MG63 (cell line): ENCODE results near the gene TAF11L5. TPM values are rescaled to one million over a fixed set of nuclear protein-coding genes. Genes with fewer than 3 reads are reported as not detected.
"Not testable (repeated sequence)": the region's sequence is repeated elsewhere in the genome, so short reads cannot be mapped to it uniquely, and the experiment has no call there.

Experiments used
- DNase-seq: peaks from one replicate; pipeline ENCODE4 v3.0.0-alpha.2; 2020
- H3K27me3 ChIP-seq: fragments of 250-450 bp; sonication (Bioruptor Pico); 2 replicates; pipeline ENCODE4 v1.5.1; 2020; ENCODE audit warnings: mild to moderate bottlenecking, moderate library complexity
- H3K36me3 ChIP-seq: fragments of 250-450 bp; sonication (Bioruptor Pico); 2 replicates; pipeline ENCODE4 v1.5.1; 2020; ENCODE audit warnings: mild to moderate bottlenecking, moderate library complexity
- H3K4me3 ChIP-seq: fragments of 250-450 bp; sonication (Bioruptor Pico); 2 replicates; pipeline ENCODE4 v1.5.1; 2020; ENCODE audit warnings: mild to moderate bottlenecking, moderate library complexity
- H3K9me3 ChIP-seq: fragments of 250-450 bp; sonication (Bioruptor Pico); 2 replicates; pipeline ENCODE4 v1.5.1; 2020; ENCODE audit warnings: mild to moderate bottlenecking, moderate library complexity
- total RNA-seq: library from RNA; depleted of rRNA; stranded (reverse); fragments of >200 nt; shearing (Covaris generic); gene quantifications from 2 replicates; pipeline ENCODE4 v1.2.3, GENCODE V29; 2014; ENCODE audit warnings: low replicate concordance; rRNA removed

TAF11L5 gene
- not detected in 2 replicates for total RNA-seq

GRCh38 chr5:17524935-17525334 is at the start of gene TAF11L5:
TSS of gene TAF11L5 (plus strand) at chr5:17525235.
- not testable (repeated sequence) for H3K36me3 ChIP-seq, H3K4me3 ChIP-seq, H3K27me3 ChIP-seq, DNase-seq, H3K9me3 ChIP-seq

DNA sequence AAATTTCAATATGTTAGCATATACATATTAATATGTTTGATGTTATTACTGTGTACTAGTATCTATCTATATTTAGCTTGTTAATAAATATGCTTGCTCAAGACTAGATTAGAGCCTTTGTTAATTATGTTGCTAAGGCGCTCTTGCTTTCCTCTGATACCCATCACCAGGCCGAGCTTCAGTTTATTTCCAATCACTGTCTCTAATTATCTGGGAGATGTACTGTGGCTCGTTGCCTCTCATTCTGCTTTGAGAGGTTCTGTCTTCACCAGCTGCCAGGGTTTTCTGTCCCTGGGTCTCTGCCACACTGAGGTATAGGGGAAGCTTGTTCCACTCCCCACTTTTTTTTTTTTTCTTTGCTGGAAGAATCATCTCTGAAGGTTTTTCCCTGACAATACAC is 48.0 kb upstream of the TAF11L5 start:
- H3K9me3 ChIP-seq: no peaks in the 10 kb centered on the region
- no peak overlapping the region for H3K4me3 ChIP-seq
- H3K27me3 ChIP-seq: no peaks in the 10 kb centered on the region
- no peak for DNase-seq
- H3K36me3 ChIP-seq: no peaks in the 10 kb centered on the region

- Histone ChIP-seq H3K4me3 (no peak overlapping the region), H3K9me3 (no peaks in the 10 kb centered on the region), H3K36me3 (no peaks in the 10 kb centered on the region), H3K27me3 (no peaks in the 10 kb centered on the region)
- DNase-seq: no peak
Observed at GRCh38 chr5:17477573-17478265, 47.3 kb upstream of the TAF11L5 start.

DNA sequence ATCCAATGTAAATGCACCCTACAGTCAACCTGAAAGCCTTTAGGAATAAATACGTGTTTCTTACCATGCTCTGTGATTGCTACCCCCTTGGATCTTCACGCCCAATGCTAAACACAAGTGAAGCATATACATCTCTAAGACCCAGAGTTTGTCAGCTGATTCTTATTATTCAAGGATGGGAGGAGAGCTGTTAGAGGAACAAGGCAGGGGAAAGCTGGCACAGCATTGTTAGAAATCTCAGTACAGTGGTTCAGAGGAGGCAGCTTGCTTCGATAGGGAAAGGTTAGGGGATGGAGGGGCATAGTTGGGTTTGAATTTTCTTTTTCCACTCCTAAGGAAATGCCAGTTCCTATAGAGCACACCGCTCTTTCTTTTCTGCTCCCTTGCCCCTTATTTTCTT is 43.7 kb upstream of the TAF11L5 start:
- no peak overlapping the region for H3K4me3 ChIP-seq
- no peaks in the 10 kb centered on the region for H3K9me3 ChIP-seq
- no peaks in the 10 kb centered on the region for H3K27me3 ChIP-seq

DNA sequence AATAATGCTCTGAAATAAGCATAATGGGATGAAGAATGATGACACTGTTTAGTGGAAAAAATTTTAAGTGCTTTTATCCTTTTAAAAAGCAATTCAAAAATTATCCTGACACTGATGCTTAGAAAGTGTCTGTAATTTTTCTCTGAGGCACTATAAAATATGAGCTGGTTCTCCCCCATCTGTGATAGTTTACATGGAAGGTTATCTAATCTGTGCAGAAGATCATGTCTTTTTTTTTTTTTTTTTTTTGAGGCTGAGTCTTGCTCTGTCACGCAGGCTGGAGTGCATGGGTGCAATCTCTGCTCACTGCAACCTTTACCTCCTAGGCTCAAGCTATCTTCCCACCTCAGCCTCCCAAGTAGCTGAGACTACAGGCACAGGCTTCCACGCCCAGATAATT is 42.2 kb upstream of the TAF11L5 start:
- Histone ChIP-seq H3K9me3 (no peaks in the 10 kb centered on the region), H3K4me3 (no peak overlapping the region), H3K36me3 (no peaks in the 10 kb centered on the region), H3K27me3 (no peaks in the 10 kb centered on the region)
- DNase-seq: no peak

More for the DNA sequence above, 43.7 kb upstream of the TAF11L5 start:
- DNase-seq: no peak
- H3K36me3 ChIP-seq: no peaks in the 10 kb centered on the region

DNA sequence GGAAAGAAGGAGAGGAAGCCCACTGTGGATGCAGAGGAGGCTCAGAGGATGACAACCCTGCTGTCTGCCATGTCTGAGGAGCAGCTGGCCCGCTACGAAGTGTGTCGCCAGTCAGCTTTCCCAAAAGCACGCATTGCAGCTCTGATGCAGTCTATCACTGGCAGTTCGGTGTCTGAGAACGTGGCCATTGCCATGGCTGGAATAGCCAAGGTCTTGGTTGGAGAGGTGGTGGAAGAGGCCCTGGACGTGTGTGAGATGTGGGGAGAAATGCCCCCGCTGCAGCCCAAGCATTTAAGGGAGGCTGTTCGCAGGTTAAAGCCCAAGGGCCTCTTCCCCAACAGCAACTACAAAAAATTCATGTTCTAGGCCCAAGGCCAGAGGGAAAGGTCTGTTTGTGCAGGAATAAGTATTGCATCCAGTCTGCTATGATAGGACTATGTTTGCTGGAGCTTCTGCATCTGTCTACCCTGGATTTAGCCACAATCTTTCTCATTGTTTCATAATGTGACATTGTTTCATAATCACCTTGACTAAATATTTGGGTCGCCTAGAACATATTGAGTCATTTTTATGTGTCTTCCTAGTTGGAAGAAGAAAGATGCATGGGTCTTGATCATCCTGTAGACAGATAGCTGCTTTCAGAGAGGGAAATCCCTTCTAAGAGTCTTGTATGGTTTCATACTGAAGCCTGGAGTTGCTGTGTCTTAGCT is 38.4 kb upstream of the TAF11L5 start:
- H3K9me3 ChIP-seq, H3K27me3 ChIP-seq: not testable (repeated sequence)

GRCh38 chr5:17487174-17487512 is 37.9 kb upstream of the TAF11L5 start:
- H3K4me3 ChIP-seq: no peak overlapping the region
- no peaks in the 10 kb centered on the region for H3K9me3 ChIP-seq
- DNase-seq: no peak

More for the DNA sequence above, 38.4 kb upstream of the TAF11L5 start:
- H3K36me3 ChIP-seq, DNase-seq, H3K4me3 ChIP-seq: not testable (repeated sequence)

GRCh38 chr5:17491257-17491656 is 33.8 kb upstream of the TAF11L5 start:
- H3K4me3 ChIP-seq, H3K36me3 ChIP-seq, DNase-seq, H3K9me3 ChIP-seq, H3K27me3 ChIP-seq: not testable (repeated sequence)

More at GRCh38 chr5:17487174-17487512, 37.9 kb upstream of the TAF11L5 start:
- no peaks in the 10 kb centered on the region for H3K27me3 ChIP-seq
- H3K36me3 ChIP-seq: no peaks in the 10 kb centered on the region

- DNase-seq: no peak
- Histone ChIP-seq H3K4me3 (no peak overlapping the region), H3K9me3 (peaks cover 4% of the 10 kb centered on the region; the same call in 1 of the 2 replicates), H3K36me3 (no peaks in the 10 kb centered on the region), H3K27me3 (no peaks in the 10 kb centered on the region)
Observed at GRCh38 chr5:17492770-17493169, 32.3 kb upstream of the TAF11L5 start.

GRCh38 chr5:17497446-17497845 is 27.6 kb upstream of the TAF11L5 start:
- Histone ChIP-seq H3K27me3 (no peaks in the 10 kb centered on the region), H3K36me3 (no peaks in the 10 kb centered on the region), H3K9me3 (peaks cover 4% of the 10 kb centered on the region; the same call in 1 of the 2 replicates), H3K4me3 (no peak overlapping the region)
- DNase-seq: no peak

GRCh38 chr5:17497931-17498330 is 27.1 kb upstream of the TAF11L5 start, which contains the start of gene TAF11L2:
TSS of gene TAF11L2 (plus strand) at chr5:17498231.
- not testable (repeated sequence) for H3K9me3 ChIP-seq, DNase-seq, H3K36me3 ChIP-seq

DNA sequence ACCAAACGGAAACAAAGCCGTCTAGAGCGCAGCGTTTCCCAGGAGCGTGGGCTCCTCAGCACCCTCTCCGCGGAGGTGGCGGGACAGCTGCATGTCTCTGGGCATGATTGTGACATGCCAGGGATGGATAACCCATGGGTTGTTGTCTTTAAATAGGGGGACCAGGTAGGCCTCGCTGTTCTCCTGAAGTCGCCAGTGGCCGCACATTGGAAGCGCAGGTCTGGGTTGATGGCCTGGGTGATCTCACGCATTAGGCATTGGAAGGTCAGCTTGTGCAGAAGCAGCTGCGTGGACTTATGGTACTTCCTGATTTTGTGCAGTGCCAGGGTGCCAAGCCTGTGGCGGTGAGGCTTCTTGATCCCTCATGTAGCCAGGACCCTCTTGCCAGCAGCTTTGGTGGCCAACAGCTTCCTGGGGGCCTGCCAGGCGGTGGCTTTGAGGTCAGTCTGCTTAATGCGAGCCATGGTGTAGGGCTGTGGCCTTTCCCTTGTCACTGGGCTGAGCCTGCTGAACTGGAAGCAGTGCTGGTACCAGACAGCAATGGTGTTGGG is 13.2 kb upstream of the TAF11L5 start:
- no peak overlapping the region for H3K4me3 ChIP-seq
- H3K27me3 ChIP-seq: no peaks in the 10 kb centered on the region
- DNase-seq: no peak
- H3K9me3 ChIP-seq: no peaks in the 10 kb centered on the region
- no peaks in the 10 kb centered on the region for H3K36me3 ChIP-seq

More at GRCh38 chr5:17497931-17498330, 27.1 kb upstream of the TAF11L5 start, which contains the start of gene TAF11L2:
- not testable (repeated sequence) for H3K4me3 ChIP-seq, H3K27me3 ChIP-seq

GRCh38 chr5:17517526-17517925 is 7.5 kb upstream of the TAF11L5 start:
- not testable (repeated sequence) for H3K36me3 ChIP-seq, DNase-seq, H3K4me3 ChIP-seq, H3K27me3 ChIP-seq, H3K9me3 ChIP-seq

GRCh38 chr5:17518067-17518466 is 7.0 kb upstream of the TAF11L5 start, which contains the start of gene TAF11L3:
TSS of gene TAF11L3 (plus strand) at chr5:17518367.
- not testable (repeated sequence) for H3K9me3 ChIP-seq, H3K27me3 ChIP-seq, H3K4me3 ChIP-seq, DNase-seq, H3K36me3 ChIP-seq

- H3K9me3 ChIP-seq, H3K27me3 ChIP-seq, DNase-seq, H3K4me3 ChIP-seq, H3K36me3 ChIP-seq: not testable (repeated sequence)
Observed at GRCh38 chr5:17519508-17519907, 5.5 kb upstream of the TAF11L5 start.

DNA sequence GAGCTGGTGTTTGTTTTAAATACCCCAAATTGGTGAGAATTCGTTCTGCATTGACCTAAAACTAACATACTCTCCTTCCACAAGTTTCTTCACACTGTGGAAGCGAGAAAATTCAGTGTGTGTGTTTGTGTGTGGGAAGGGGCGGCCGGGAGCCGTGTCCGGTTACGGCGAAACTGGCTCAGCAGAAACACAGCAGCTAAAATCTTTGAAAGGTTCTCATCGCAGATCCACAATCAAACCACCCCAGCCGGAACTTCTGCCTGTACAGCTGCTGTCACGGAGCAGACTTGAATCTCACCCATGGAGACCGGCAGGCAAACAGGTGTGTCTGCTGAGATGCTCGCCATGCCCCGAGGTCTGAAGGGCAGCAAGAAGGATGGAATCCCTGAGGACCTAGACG is 3.5 kb upstream of the TAF11L5 start, which contains the start of gene TAF11L4:
TAF11L4 (plus strand) TSS at position 301 of the 400 bp plus-strand sequence.
- DNase-seq: not testable (repeated sequence)

DNA sequence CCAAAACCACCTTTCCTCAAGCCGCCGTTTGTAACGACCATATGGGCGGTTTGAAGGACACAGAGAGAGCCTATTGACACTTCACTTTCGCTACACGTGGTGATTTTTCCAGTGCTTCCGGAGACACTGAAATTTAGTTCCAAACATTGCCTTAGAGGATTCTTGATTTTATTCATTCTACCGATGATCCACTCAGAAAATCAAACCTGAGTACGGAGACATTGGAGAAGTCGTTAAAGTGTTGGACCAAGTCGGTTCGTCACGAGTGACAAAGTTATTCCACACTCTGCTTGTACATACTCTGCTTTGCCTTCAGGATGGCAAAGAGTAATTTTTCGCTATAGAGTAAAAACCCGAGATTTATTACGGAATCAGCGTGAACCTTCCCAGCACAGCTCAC is 1.5 kb downstream of the TAF11L5 start:
- H3K27me3 ChIP-seq, H3K4me3 ChIP-seq, DNase-seq, H3K9me3 ChIP-seq, H3K36me3 ChIP-seq: not testable (repeated sequence)

More for the DNA sequence above, 3.5 kb upstream of the TAF11L5 start, which contains the start of gene TAF11L4:
- H3K27me3 ChIP-seq, H3K36me3 ChIP-seq, H3K4me3 ChIP-seq, H3K9me3 ChIP-seq: not testable (repeated sequence)
